Neural cell (in vitro differentiated cells): ENCODE results near the gene C8A.

Experiments
- RAD21 ChIP-seq: fragments of 450-650 bp; conservative IDR thresholded peaks from 2 replicates; pipeline ENCODE4 v1.6.1; 2014; ENCODE audit warnings: antibody characterized with exemption, mild to moderate bottlenecking, moderate library complexity
- REST ChIP-seq: IDR thresholded peaks from 2 replicates; pipeline ENCODE4 v1.6.1; 2012; ENCODE audit warnings: borderline replicate concordance
- TAF1 ChIP-seq: IDR thresholded peaks from 2 replicates; pipeline ENCODE4 v1.6.1; 2012; ENCODE audit warnings: low read depth
- TF ChIP-seq, protein P1 (sequence below): fragments of 450-650 bp; IDR thresholded peaks from 2 replicates; pipeline ENCODE4 v1.5.1; 2014; ENCODE audit warnings: antibody characterized with exemption, mild to moderate bottlenecking, moderate library complexity; ENCODE audit not compliant: poor library complexity, severe bottlenecking

GRCh38 chr1:56922507-56922906 lies 67.9 kb downstream of the C8A start:
- TF ChIP-seq TAF1: no peak
- TF ChIP-seq, protein P1, sequence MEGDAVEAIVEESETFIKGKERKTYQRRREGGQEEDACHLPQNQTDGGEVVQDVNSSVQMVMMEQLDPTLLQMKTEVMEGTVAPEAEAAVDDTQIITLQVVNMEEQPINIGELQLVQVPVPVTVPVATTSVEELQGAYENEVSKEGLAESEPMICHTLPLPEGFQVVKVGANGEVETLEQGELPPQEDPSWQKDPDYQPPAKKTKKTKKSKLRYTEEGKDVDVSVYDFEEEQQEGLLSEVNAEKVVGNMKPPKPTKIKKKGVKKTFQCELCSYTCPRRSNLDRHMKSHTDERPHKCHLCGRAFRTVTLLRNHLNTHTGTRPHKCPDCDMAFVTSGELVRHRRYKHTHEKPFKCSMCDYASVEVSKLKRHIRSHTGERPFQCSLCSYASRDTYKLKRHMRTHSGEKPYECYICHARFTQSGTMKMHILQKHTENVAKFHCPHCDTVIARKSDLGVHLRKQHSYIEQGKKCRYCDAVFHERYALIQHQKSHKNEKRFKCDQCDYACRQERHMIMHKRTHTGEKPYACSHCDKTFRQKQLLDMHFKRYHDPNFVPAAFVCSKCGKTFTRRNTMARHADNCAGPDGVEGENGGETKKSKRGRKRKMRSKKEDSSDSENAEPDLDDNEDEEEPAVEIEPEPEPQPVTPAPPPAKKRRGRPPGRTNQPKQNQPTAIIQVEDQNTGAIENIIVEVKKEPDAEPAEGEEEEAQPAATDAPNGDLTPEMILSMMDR: no peak
- no peak for TF ChIP-seq REST
- no peak for TF ChIP-seq RAD21
